ENCODE measurements around the gene KLK13.

Gene KLK13

GRCh38 chr19:51090471-51090870 is 25.6 kb upstream of the KLK13 start:
- no peaks in the 10 kb centered on the region for H3K9me3 ChIP-seq (ENCODE audit: control insufficient read depth, low read depth, low read length)
- no peaks in the 10 kb centered on the region for H3K36me3 ChIP-seq (ENCODE audit: control insufficient read depth, low read depth, low read length)
- no peak overlapping the region for H3K4me3 ChIP-seq (ENCODE audit: low read length)
- no peak overlapping the region for H3K9ac ChIP-seq (ENCODE audit: low read length)
- no peak overlapping the region for H3K27ac ChIP-seq (ENCODE audit: low read length)
- peaks cover 3% of the 10 kb centered on the region for H3K4me1 ChIP-seq (ENCODE audit: control insufficient read depth, low read depth, low read length)
- no peaks in the 10 kb centered on the region for H3K27me3 ChIP-seq (ENCODE audit: control insufficient read depth, insufficient read depth, low read length)

GRCh38 chr19:51089786-51090185 is 24.9 kb upstream of the KLK13 start:
- Histone ChIP-seq H3K36me3 (ENCODE audit: control insufficient read depth, low read depth, low read length) (no peaks in the 10 kb centered on the region), H3K9ac (ENCODE audit: low read length) (no peak overlapping the region), H3K27ac (ENCODE audit: low read length) (no peak overlapping the region), H3K4me3 (ENCODE audit: low read length) (no peak overlapping the region), H3K9me3 (ENCODE audit: control insufficient read depth, low read depth, low read length) (no peaks in the 10 kb centered on the region), H3K27me3 (ENCODE audit: control insufficient read depth, insufficient read depth, low read length) (no peaks in the 10 kb centered on the region), H3K4me1 (ENCODE audit: control insufficient read depth, low read depth, low read length) (peaks cover 3% of the 10 kb centered on the region)

- Histone ChIP-seq H3K27me3 (ENCODE audit: control insufficient read depth, insufficient read depth, low read length) (no peaks in the 10 kb centered on the region), H3K4me1 (ENCODE audit: control insufficient read depth, low read depth, low read length) (no peaks in the 10 kb centered on the region), H3K27ac (ENCODE audit: low read length) (no peak overlapping the region), H3K4me3 (ENCODE audit: low read length) (no peak overlapping the region), H3K9ac (ENCODE audit: low read length) (no peak overlapping the region), H3K9me3 (ENCODE audit: control insufficient read depth, low read depth, low read length) (no peaks in the 10 kb centered on the region), H3K36me3 (ENCODE audit: control insufficient read depth, low read depth, low read length) (no peaks in the 10 kb centered on the region)
These were observed 21.4 kb upstream of the KLK13 start for GRCh38 chr19:51086153-51086850.

GRCh38 chr19:51084505-51084904 is 19.6 kb upstream of the KLK13 start:
- H3K4me1 ChIP-seq (ENCODE audit: control insufficient read depth, low read depth, low read length): no peaks in the 10 kb centered on the region
- no peaks in the 10 kb centered on the region for H3K36me3 ChIP-seq (ENCODE audit: control insufficient read depth, low read depth, low read length)
- H3K9ac ChIP-seq (ENCODE audit: low read length): no peak overlapping the region
- H3K4me3 ChIP-seq (ENCODE audit: low read length): no peak overlapping the region
- no peak overlapping the region for H3K27ac ChIP-seq (ENCODE audit: low read length)
- no peaks in the 10 kb centered on the region for H3K9me3 ChIP-seq (ENCODE audit: control insufficient read depth, low read depth, low read length)
- H3K27me3 ChIP-seq (ENCODE audit: control insufficient read depth, insufficient read depth, low read length): no peaks in the 10 kb centered on the region

- no peaks in the 10 kb centered on the region for H3K27me3 ChIP-seq (ENCODE audit: control insufficient read depth, insufficient read depth, low read length)
- H3K9ac ChIP-seq (ENCODE audit: low read length): no peak overlapping the region
- no peaks in the 10 kb centered on the region for H3K36me3 ChIP-seq (ENCODE audit: control insufficient read depth, low read depth, low read length)
- H3K4me3 ChIP-seq (ENCODE audit: low read length): no peak overlapping the region
- no peak overlapping the region for H3K27ac ChIP-seq (ENCODE audit: low read length)
- no peaks in the 10 kb centered on the region for H3K4me1 ChIP-seq (ENCODE audit: control insufficient read depth, low read depth, low read length)
- no peaks in the 10 kb centered on the region for H3K9me3 ChIP-seq (ENCODE audit: control insufficient read depth, low read depth, low read length)
These were observed 18.9 kb upstream of the KLK13 start for GRCh38 chr19:51083783-51084182.

- Histone ChIP-seq H3K27ac (ENCODE audit: low read length) (no peak overlapping the region), H3K4me3 (ENCODE audit: low read length) (no peak overlapping the region), H3K9me3 (ENCODE audit: control insufficient read depth, low read depth, low read length) (no peaks in the 10 kb centered on the region), H3K36me3 (ENCODE audit: control insufficient read depth, low read depth, low read length) (no peaks in the 10 kb centered on the region), H3K27me3 (ENCODE audit: control insufficient read depth, insufficient read depth, low read length) (no peaks in the 10 kb centered on the region), H3K9ac (ENCODE audit: low read length) (no peak overlapping the region), H3K4me1 (ENCODE audit: control insufficient read depth, low read depth, low read length) (no peaks in the 10 kb centered on the region)
These were observed 18.3 kb upstream of the KLK13 start for GRCh38 chr19:51083181-51083580.

GRCh38 chr19:51082611-51083010 is 17.7 kb upstream of the KLK13 start, which contains the start of gene KLK14:
TSS of gene KLK14 (minus strand) at chr19:51082887. CDS start at chr19:51082614, 273 bp downstream.
- Histone ChIP-seq H3K4me3 (ENCODE audit: low read length) (no peak within 1 kb of the TSS), H3K9me3 (ENCODE audit: control insufficient read depth, low read depth, low read length) (no peaks in the 10 kb centered on the region), H3K27ac (ENCODE audit: low read length) (no peak within 1 kb of the TSS), H3K9ac (ENCODE audit: low read length) (no peak within 1 kb of the TSS), H3K4me1 (ENCODE audit: control insufficient read depth, low read depth, low read length) (no peaks in the 10 kb centered on the region), H3K36me3 (ENCODE audit: control insufficient read depth, low read depth, low read length) (no peaks in the 10 kb centered on the region), H3K27me3 (ENCODE audit: control insufficient read depth, insufficient read depth, low read length) (no peaks in the 10 kb centered on the region)

GRCh38 chr19:51081476-51081875 is 16.6 kb upstream of the KLK13 start:
- Histone ChIP-seq H3K27me3 (ENCODE audit: control insufficient read depth, insufficient read depth, low read length) (no peaks in the 10 kb centered on the region), H3K4me1 (ENCODE audit: control insufficient read depth, low read depth, low read length) (peaks cover 4% of the 10 kb centered on the region), H3K4me3 (ENCODE audit: low read length) (no peak overlapping the region), H3K9me3 (ENCODE audit: control insufficient read depth, low read depth, low read length) (no peaks in the 10 kb centered on the region), H3K36me3 (ENCODE audit: control insufficient read depth, low read depth, low read length) (no peaks in the 10 kb centered on the region), H3K9ac (ENCODE audit: low read length) (no peak overlapping the region), H3K27ac (ENCODE audit: low read length) (no peak overlapping the region)

- H3K36me3 ChIP-seq (ENCODE audit: control insufficient read depth, low read depth, low read length): no peaks in the 10 kb centered on the region
- no peak overlapping the region for H3K27ac ChIP-seq (ENCODE audit: low read length)
- no peak overlapping the region for H3K9ac ChIP-seq (ENCODE audit: low read length)
- peaks cover 9% of the 10 kb centered on the region for H3K4me1 ChIP-seq (ENCODE audit: control insufficient read depth, low read depth, low read length)
- no peaks in the 10 kb centered on the region for H3K27me3 ChIP-seq (ENCODE audit: control insufficient read depth, insufficient read depth, low read length)
- no peak overlapping the region for H3K4me3 ChIP-seq (ENCODE audit: low read length)
- H3K9me3 ChIP-seq (ENCODE audit: control insufficient read depth, low read depth, low read length): no peaks in the 10 kb centered on the region
These were observed 14.7 kb upstream of the KLK13 start for GRCh38 chr19:51079481-51080110.

- Histone ChIP-seq H3K27ac (ENCODE audit: low read length) (no peak overlapping the region), H3K27me3 (ENCODE audit: control insufficient read depth, insufficient read depth, low read length) (no peaks in the 10 kb centered on the region), H3K9me3 (ENCODE audit: control insufficient read depth, low read depth, low read length) (no peaks in the 10 kb centered on the region), H3K36me3 (ENCODE audit: control insufficient read depth, low read depth, low read length) (no peaks in the 10 kb centered on the region), H3K9ac (ENCODE audit: low read length) (no peak overlapping the region), H3K4me3 (ENCODE audit: low read length) (no peak overlapping the region), H3K4me1 (ENCODE audit: control insufficient read depth, low read depth, low read length) (peaks cover 9% of the 10 kb centered on the region)
These were observed 13.8 kb upstream of the KLK13 start for GRCh38 chr19:51078731-51079130.

- no peaks in the 10 kb centered on the region for H3K9me3 ChIP-seq (ENCODE audit: control insufficient read depth, low read depth, low read length)
- no peak overlapping the region for H3K4me3 ChIP-seq (ENCODE audit: low read length)
- H3K4me1 ChIP-seq (ENCODE audit: control insufficient read depth, low read depth, low read length): peaks cover 9% of the 10 kb centered on the region
- no peaks in the 10 kb centered on the region for H3K27me3 ChIP-seq (ENCODE audit: control insufficient read depth, insufficient read depth, low read length)
- H3K36me3 ChIP-seq (ENCODE audit: control insufficient read depth, low read depth, low read length): no peaks in the 10 kb centered on the region
- no peak overlapping the region for H3K9ac ChIP-seq (ENCODE audit: low read length)
- H3K27ac ChIP-seq (ENCODE audit: low read length): no peak overlapping the region
These were observed 13.2 kb upstream of the KLK13 start for GRCh38 chr19:51078104-51078503.

GRCh38 chr19:51076631-51077213 is 11.8 kb upstream of the KLK13 start:
- Histone ChIP-seq H3K9me3 (ENCODE audit: control insufficient read depth, low read depth, low read length) (no peaks in the 10 kb centered on the region), H3K27ac (ENCODE audit: low read length) (no peak overlapping the region)

More at GRCh38 chr19:51076631-51077213, 11.8 kb upstream of the KLK13 start:
- Histone ChIP-seq H3K27me3 (ENCODE audit: control insufficient read depth, insufficient read depth, low read length) (no peaks in the 10 kb centered on the region), H3K36me3 (ENCODE audit: control insufficient read depth, low read depth, low read length) (no peaks in the 10 kb centered on the region), H3K4me3 (ENCODE audit: low read length) (no peak overlapping the region), H3K4me1 (ENCODE audit: control insufficient read depth, low read depth, low read length) (peaks cover 9% of the 10 kb centered on the region), H3K9ac (ENCODE audit: low read length) (no peak overlapping the region)

All from iPS-18a (cell line).